Endothelial cell of umbilical vein (primary cell): ENCODE measurements around the gene GPR32.

Experiments
- MAX ChIP-seq: IDR thresholded peaks from 2 replicates; pipeline ENCODE4 v1.6.1; 2011; ENCODE audit not compliant: insufficient read depth, insufficient read length
- POLR2A ChIP-seq: IDR thresholded peaks from 2 replicates; pipeline ENCODE4 v1.6.1; 2012; ENCODE audit warnings: low read depth, mild to moderate bottlenecking, control low read depth, low read length
- TF ChIP-seq, protein P1 (sequence below), 2 donors: IDR thresholded peaks; 1 replicate in 1 of 2; 2 replicates in 1 of 2; pipeline ENCODE4 v1.5.1; 2011; ENCODE audit warnings: low read length in 2 of 2, mild to moderate bottlenecking in 2 of 2, moderate library complexity in 2 of 2, control low read depth in 1 of 2, inconsistent platforms in 1 of 2, low read depth in 1 of 2; ENCODE audit not compliant: insufficient read depth in 1 of 2; ENCODE audit errors: extremely low read depth in 1 of 2

GRCh38 chr19:50819636-50820035 is 49.4 kb downstream of the GPR32 start:
- TF ChIP-seq POLR2A (no peak), MAX (no peak)
- TF ChIP-seq, protein P1, sequence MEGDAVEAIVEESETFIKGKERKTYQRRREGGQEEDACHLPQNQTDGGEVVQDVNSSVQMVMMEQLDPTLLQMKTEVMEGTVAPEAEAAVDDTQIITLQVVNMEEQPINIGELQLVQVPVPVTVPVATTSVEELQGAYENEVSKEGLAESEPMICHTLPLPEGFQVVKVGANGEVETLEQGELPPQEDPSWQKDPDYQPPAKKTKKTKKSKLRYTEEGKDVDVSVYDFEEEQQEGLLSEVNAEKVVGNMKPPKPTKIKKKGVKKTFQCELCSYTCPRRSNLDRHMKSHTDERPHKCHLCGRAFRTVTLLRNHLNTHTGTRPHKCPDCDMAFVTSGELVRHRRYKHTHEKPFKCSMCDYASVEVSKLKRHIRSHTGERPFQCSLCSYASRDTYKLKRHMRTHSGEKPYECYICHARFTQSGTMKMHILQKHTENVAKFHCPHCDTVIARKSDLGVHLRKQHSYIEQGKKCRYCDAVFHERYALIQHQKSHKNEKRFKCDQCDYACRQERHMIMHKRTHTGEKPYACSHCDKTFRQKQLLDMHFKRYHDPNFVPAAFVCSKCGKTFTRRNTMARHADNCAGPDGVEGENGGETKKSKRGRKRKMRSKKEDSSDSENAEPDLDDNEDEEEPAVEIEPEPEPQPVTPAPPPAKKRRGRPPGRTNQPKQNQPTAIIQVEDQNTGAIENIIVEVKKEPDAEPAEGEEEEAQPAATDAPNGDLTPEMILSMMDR (IDR thresholded peaks at IDR 0.05; ENCODE audit: extremely low read depth in 1 of 2, insufficient read depth in 1 of 2, low read depth in 1 of 2, low read length in 2 of 2), result no peak
